ENCODE data around the gene CAPRIN2.

DNA sequence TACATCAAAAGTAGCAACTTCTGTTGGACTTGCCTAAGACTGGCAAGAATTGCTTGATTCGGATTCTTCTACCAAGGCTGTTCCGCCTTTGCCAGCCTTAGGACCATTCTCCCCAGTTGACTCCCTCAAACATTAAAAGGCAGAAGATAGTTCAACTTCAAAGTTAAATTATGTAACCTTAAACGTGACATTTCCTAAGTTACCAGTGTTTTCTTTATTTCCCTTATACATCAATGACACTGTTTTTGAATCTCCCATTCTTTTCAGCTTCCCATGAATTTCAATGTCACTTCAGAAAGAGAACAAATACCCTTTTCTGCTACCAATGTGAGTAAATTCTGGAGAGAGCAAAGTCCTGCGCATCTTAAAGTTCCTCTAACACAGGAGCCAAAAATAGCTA is 25.2 kb downstream of the CAPRIN2 start:
- TF ChIP-seq, protein P1, sequence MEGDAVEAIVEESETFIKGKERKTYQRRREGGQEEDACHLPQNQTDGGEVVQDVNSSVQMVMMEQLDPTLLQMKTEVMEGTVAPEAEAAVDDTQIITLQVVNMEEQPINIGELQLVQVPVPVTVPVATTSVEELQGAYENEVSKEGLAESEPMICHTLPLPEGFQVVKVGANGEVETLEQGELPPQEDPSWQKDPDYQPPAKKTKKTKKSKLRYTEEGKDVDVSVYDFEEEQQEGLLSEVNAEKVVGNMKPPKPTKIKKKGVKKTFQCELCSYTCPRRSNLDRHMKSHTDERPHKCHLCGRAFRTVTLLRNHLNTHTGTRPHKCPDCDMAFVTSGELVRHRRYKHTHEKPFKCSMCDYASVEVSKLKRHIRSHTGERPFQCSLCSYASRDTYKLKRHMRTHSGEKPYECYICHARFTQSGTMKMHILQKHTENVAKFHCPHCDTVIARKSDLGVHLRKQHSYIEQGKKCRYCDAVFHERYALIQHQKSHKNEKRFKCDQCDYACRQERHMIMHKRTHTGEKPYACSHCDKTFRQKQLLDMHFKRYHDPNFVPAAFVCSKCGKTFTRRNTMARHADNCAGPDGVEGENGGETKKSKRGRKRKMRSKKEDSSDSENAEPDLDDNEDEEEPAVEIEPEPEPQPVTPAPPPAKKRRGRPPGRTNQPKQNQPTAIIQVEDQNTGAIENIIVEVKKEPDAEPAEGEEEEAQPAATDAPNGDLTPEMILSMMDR (IDR thresholded peaks at IDR 0.05): no peak
- no peak for TF ChIP-seq POLR2A (IDR thresholded peaks at IDR 0.05)
